Left lobe of liver (tissue), 2 donors: ENCODE data around the gene HIVEP3. TPM values are rescaled to one million over a fixed set of nuclear protein-coding genes. Genes with fewer than 3 reads are reported as not detected.
A peak's percentile ranks its signal among the peaks of the same experiment; 100 is the strongest.

Source experiments
- ATAC-seq: fragments of 200-7000 bp; cut with Tn5 transposase; one replicate; pipeline ENCODE4 v1.9.1; 2020; ENCODE audit warnings: mild to moderate bottlenecking, moderate library complexity
- DNase-seq: peaks from one replicate; pipeline ENCODE4 v3.0.0-alpha.2; 2020; ENCODE audit warnings: low spot score
- total RNA-seq: library from RNA; stranded (reverse); gene quantifications from one replicate; pipeline ENCODE4 v1.2.1, GENCODE V29; 2021
- donor health status: DM: no; HTN: no; CAD: no; lungs with moderate emphysema.
- donor health status: DM: no; HTN: yes; CAD: no.

Gene HIVEP3
- total RNA-seq, 1 donor from 2014 or later = 2.6 TPM

GRCh38 chr1:41623736-41624135 is 295.0 kb downstream of the HIVEP3 start:
- ATAC-seq (no peak), DNase-seq (no peak)

DNA sequence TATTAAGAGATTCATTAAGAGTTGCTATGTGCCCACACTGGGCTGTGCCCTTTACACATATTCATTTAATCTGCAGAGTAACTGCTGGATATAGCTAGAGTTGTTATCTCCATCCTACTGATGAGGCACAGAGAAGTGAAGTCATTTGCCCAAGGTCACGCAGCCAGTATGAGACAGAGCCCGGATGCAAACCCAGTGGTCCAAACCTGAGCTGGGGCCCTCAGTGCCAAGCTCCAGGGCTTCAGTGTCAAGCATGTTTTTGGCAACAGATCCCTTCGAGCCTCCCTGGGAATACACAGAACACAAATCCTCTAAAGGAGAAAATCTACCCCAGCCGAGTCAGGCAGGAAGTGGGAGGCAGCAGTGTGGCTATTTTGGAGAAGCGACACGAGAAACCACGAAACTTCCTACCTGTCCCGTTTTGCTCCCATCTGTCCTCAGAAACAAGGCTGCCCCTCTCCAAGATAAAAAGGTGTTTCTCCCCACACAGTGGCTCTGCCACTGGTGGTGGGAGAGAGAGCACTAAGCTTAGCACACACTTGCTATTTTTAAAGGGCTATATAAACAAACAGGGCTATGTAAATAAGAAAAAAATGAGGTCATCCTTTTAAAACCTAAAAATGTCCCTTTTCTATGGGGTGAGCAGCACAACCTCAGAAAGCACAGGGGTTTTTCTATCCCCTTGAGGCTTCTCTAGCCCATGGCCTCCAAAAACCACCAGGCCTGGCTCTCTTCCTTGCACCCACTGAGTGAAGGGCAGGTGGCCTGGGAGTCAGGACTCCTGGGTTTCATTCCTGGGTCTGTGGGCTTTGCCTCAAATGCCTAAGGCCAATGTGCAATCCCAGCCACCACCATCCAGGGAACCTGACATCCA is 295.6 kb downstream of the HIVEP3 start:
- no peak for DNase-seq
- ATAC-seq = no peak

- DNase-seq (no peak), ATAC-seq (peak; percentile 8)
These were observed 296.3 kb downstream of the HIVEP3 start for GRCh38 chr1:41622402-41622801.

- DNase-seq (no peak), ATAC-seq (no peak)
These were observed 296.9 kb downstream of the HIVEP3 start for GRCh38 chr1:41621791-41622190.

GRCh38 chr1:41621256-41621655 is 297.5 kb downstream of the HIVEP3 start:
- no peak for DNase-seq
- ATAC-seq = no peak

DNA sequence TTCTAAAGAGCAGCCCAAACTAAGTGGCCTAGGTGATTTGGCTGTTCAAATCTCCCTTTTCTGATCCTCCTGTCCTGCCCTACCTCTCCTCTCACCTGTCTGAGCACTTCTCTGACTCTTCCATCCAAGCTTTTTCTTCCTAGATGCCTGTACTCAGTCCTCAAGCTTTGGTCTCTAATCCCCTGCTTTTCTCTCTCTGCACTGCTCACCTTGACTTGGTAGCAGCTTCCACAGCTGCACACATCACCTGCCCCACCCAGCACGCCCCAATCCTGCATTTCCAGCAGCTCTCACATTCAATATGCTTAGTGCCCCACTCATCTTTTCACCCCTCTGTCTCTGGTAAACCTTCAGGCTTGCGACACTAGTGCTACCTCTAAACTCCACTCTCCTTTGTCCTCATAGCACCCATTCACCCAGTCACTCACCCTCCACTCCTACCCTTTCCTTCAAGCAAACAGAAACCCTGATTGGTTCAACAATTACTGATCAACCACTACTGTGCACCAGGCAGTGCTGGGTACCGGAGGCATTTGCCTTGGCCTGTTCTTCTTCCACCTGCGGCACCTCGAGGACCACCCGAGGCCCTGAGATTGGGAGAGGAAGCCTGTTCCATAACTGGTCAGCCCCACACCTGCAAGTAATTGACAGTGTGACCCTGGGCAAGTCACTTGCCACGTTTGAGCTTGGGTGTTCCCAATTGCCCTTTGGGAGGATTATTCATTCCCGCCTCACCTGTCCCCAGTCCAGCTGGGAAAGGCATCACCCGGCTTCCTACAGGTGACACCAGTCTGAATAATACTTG is 298.2 kb downstream of the HIVEP3 start:
- ATAC-seq = no peak
- no peak for DNase-seq

DNA sequence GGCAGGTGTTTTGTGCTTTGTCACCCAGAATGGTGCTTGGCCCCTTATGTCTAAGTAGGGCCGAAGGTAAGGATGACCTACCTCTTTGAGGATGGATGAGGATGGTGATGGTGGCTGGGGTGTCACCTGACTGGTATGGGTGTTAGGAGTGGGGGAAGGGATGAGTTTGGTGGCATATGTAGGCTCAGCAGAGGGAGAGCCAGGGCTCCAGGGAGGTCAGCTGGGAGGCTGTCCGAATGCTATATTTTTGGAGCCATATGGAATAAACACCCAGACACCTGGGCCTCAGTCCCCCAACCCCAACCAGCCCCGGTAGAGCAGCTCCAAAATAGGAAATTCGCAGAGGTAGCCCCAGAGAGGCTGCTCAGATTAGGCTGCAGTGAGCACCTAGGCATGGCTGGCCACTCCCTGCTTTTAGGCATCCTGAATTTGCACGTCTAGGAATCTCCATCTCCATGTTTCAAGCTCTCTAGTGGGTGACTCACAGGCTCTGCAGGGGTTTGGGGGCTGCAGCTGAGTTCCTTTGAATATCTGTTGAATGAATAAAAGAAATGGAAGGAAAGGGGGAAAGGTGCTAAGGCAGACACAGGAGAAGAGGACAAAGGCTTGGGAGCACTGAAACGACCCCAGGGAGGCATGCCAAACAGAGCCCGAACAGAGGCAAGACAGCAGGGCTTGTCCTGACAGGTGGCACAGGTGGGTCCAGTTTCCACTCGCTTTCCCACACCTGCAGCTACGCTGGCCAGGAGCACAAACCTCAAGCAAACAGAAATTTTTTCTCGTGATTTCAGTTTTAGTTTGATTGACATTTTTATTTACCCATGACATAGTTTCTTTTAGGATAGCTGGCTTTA is 299.0 kb downstream of the HIVEP3 start:
- no peak for ATAC-seq
- DNase-seq = no peak

- DNase-seq (no peak), ATAC-seq (no peak)
These were observed 299.9 kb downstream of the HIVEP3 start for GRCh38 chr1:41618871-41619270.

- DNase-seq (peak; percentile 88), ATAC-seq (peak; percentile 96)
These were observed 300.5 kb downstream of the HIVEP3 start for GRCh38 chr1:41618066-41618825.

DNA sequence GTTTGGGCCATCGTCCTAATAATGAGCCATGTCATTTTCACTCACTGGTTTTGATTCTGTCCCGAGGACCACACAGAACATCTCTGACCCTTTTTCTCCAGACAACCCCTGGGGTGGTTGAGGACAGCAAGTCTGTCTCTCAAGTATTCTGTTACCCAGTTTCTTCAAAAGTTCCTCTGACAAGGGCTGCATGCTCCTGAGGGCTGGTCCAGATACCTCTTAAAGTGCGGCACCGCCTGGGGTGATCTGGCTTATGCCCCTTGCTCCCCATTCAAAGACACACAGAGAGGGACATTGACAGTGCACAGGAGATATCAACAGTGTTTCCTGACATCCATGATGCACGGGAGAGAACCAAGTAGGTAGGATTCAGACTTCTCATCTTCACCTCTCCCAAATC is 301.4 kb downstream of the HIVEP3 start:
- no peak for ATAC-seq
- DNase-seq = no peak

DNA sequence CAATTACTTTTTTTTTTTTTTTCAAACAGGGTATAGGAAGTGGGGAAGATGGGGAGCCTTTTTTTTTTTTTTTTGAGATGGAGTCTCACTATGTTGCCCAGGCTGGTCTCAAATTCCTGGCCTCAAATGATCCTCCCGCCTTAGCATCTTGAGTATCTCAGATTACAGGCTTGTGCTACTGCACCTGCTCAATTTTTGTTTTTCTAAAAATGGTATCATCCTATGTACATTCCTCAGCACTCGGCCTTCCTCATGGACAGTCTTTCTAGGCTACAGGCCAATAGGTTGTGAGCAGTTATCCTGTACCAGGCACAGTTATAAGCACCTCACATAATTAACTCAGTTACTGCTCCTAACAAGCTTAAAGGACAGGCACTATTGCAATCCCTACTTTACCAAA is 302.2 kb downstream of the HIVEP3 start:
- DNase-seq (no peak), ATAC-seq (no peak)

GRCh38 chr1:41615981-41616380 is 302.7 kb downstream of the HIVEP3 start:
- ATAC-seq = no peak
- DNase-seq = no peak

DNA sequence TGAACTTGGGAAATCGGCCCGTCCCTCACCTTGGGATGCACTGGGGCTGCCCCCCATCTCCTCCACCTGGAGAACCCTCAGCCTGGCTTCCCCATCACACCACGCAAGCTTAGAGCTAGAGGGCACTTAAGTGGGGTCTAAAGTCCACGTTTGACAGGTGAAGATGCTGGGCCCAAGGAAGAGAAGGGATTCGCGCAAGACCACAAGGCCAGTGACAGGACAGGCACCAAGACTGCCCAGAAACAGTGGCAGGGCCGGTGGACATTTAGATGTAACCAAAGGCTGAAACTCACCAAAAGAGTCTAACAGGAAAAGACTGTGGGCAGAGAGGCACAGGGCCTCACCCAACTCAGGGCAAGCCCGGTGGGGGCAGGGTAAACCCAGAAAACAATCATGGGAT is 303.4 kb downstream of the HIVEP3 start:
- ATAC-seq (no peak), DNase-seq (no peak)

- DNase-seq (no peak), ATAC-seq (no peak)
These were observed 303.9 kb downstream of the HIVEP3 start for GRCh38 chr1:41614818-41615217.

GRCh38 chr1:41613689-41614574 is 304.8 kb downstream of the HIVEP3 start:
- DNase-seq = no peak
- no peak for ATAC-seq

- no peak for ATAC-seq
- DNase-seq = no peak
These were observed 305.8 kb downstream of the HIVEP3 start for GRCh38 chr1:41612953-41613352.

GRCh38 chr1:41611932-41612450 is 306.7 kb downstream of the HIVEP3 start:
- ATAC-seq = no peak
- DNase-seq = no peak

- DNase-seq (no peak), ATAC-seq (no peak)
These were observed 307.4 kb downstream of the HIVEP3 start for GRCh38 chr1:41611068-41611931.
